Heart left ventricle (tissue), 16 donors: ENCODE data around the gene PRRX2. TPM values are rescaled to one million over a fixed set of nuclear protein-coding genes. Genes with fewer than 3 reads are reported as not detected.

Experiments used
- ATAC-seq, 4 donors: fragments of 200-7000 bp; cut with Tn5 transposase; one replicate each; pipeline ENCODE4 v1.9.1; 2020 to 2022; ENCODE audit warnings: moderate library complexity in 4 of 4, mild to moderate bottlenecking in 3 of 4, moderate number of reproducible peaks in 1 of 4
- DNase-seq, 5 donors: peaks; one replicate each; pipeline ENCODE4 v3.0.0-alpha.2; 2020
- H3K27ac ChIP-seq, 12 donors: fragments of 200-600 bp; sonication (generic) in 4 of 12; one replicate each; pipeline versions ENCODE4 v1.5.0 to v1.8.0; 2016 to 2022; ENCODE audit warnings: mild to moderate bottlenecking in 2 of 12
- H3K27me3 ChIP-seq, 9 donors: fragments of 200-600 bp; sonication (generic) in 2 of 9; one replicate each; pipeline versions ENCODE4 v1.5.1 to v1.8.0; 2016 to 2022; ENCODE audit warnings: mild to moderate bottlenecking in 3 of 9
- H3K36me3 ChIP-seq, 9 donors: fragments of 200-600 bp; sonication (generic) in 2 of 9; one replicate each; pipeline versions ENCODE4 v1.5.0 to v1.8.0; 2018 to 2022; ENCODE audit warnings: mild to moderate bottlenecking in 2 of 9
- H3K4me1 ChIP-seq, 12 donors: fragments of 200-600 bp; sonication (generic) in 4 of 12; one replicate each; pipeline versions ENCODE4 v1.5.0 to v1.8.0; 2016 to 2022; ENCODE audit warnings: mild to moderate bottlenecking in 3 of 12
- H3K4me3 ChIP-seq, 12 donors: fragments of 200-600 bp; sonication (generic) in 4 of 12; one replicate each; pipeline versions ENCODE4 v1.5.0 to v1.8.0; 2017 to 2022; ENCODE audit warnings: mild to moderate bottlenecking in 9 of 12, moderate library complexity in 4 of 12
- H3K9me3 ChIP-seq, 12 donors: fragments of 200-600 bp; sonication (generic) in 4 of 12; one replicate each; pipeline versions ENCODE4 v1.5.0 to v1.8.0; 2016 to 2022; ENCODE audit warnings: mild to moderate bottlenecking in 1 of 12
- POLR2A ChIP-seq, 2 donors: fragments of 450-650 bp; IDR thresholded peaks; one replicate each; pipeline ENCODE4 v1.6.1; 2017; ENCODE audit warnings: antibody characterized with exemption in 2 of 2, mild to moderate bottlenecking in 2 of 2, moderate library complexity in 2 of 2
- WGBS, 4 donors: extraction: QIAGEN DNeasy Blood & Tissue Kit in 2 of 4; methylation state at CpG; one replicate each; pipeline versions ENCODE4 v1.1.5 to v1.1.7; 2013 to 2018; 5-methylcytosine and 5-hydroxymethylcytosine counted together
- intact Hi-C, 10 donors: fragments of 100-400 bp; cut with DNase I; formaldehyde crosslinking; loops; one replicate each; pipeline versions ENCODE4 v1.11.1 to v1.14.2; 2022
- polyA plus RNA-seq, 2 donors: library from polyadenylated mRNA; stranded (reverse); fragments of 200-250 nt; gene quantifications; one replicate each; pipeline ENCODE4 v1.2.3, GENCODE V29; 2013
- total RNA-seq, 9 donors: library from RNA; depleted of rRNA in 2 of 9; stranded (reverse); fragments of >200 nt in 2 of 9; fragmentation: NEBNext Ultra II Directional in 3 of 9; extraction: Animal tissue kit (Norgen Biotek cat#: 25700) in 3 of 9; gene quantifications; one replicate each; pipeline versions ENCODE4 v1.1.0 to v1.2.4, GENCODE V29; 2016 to 2023
- TF ChIP-seq, protein P1 (sequence below), 12 donors: fragments of 200-600 bp; sonication (generic) in 4 of 12; IDR thresholded peaks; one replicate each; pipeline versions ENCODE4 v1.5.0 to v1.8.0; 2018 to 2022; ENCODE audit warnings: antibody characterized with exemption in 12 of 12, mild to moderate bottlenecking in 5 of 12
- donor health status: ischemic (EF 13 %, LVEDD 7.1; RV severe dilation, severe dysfunction).
- donor health status: healthy with polysubstance abuse.
- donor health status: DM: no; HTN: yes; CAD: no.
- donor health status: DM: no; HTN: no; CAD: no.
- donor health status: ischemic (EF 25% LVEDD 6.9; RV normal size, moderate dysfunction).
- donor health status: ischemic (EF 25% LVEDD 5.7; RV mildly dilated, moderate dysfunction).
- donor health status: healthy.
- donor health status: DM: yes; HTN: yes; CAD: no.
- donor health status: ischemic (EF 35%, LVEDD 5.7; RV mildly dilated, moderate dysfunction).
- donor health status: nonischemic (EF 11% LVEDD 7.7; RV severe dilation, severe dysfunction).
- donor health status: DM: yes; HTN: yes; CAD: no.
- donor health status: PGD.
- donor health status: ischemic (EF 29% LVEDD 5.4; RV normal size, mild dysfunction).
- donor health status: nonischemic (EF 23%, LVEDD 6.1; RV moderate dilation, normal function).

The PRRX2 gene
- total and polyA plus RNA-seq, 11 donors: 0.22 to 1.5 (median 0.75) TPM; not detected in 1

- Histone ChIP-seq H3K4me1 (peaks cover 0 to 18% (median 6%) of the 10 kb centered on the region in 12 donors), H3K4me3 (peak overlapping the region in 5 of 12 donors; percentile 3 to 38 (median 30)), H3K9me3 (no peaks in the 10 kb centered on the region), H3K36me3 (no peaks in the 10 kb centered on the region), H3K27me3 (peaks cover 0 to 11% (median 0%) of the 10 kb centered on the region in 9 donors), H3K27ac (peak overlapping the region in 5 of 12 donors; percentile 31 to 52 (median 42))
- 19 to 25% (median 20%) methylated on average over 19 to 23 of the region's 23 CpGs for WGBS, 4 donors
- intact Hi-C loops: loop anchor here in 4 of 10 donors (1.0 to 10.0 kb wide), 4 partner anchors 57 to 84 kb away; partner anchors contain the start of gene ASB6 (in 3 of the 4)
- TF ChIP-seq, protein P1, sequence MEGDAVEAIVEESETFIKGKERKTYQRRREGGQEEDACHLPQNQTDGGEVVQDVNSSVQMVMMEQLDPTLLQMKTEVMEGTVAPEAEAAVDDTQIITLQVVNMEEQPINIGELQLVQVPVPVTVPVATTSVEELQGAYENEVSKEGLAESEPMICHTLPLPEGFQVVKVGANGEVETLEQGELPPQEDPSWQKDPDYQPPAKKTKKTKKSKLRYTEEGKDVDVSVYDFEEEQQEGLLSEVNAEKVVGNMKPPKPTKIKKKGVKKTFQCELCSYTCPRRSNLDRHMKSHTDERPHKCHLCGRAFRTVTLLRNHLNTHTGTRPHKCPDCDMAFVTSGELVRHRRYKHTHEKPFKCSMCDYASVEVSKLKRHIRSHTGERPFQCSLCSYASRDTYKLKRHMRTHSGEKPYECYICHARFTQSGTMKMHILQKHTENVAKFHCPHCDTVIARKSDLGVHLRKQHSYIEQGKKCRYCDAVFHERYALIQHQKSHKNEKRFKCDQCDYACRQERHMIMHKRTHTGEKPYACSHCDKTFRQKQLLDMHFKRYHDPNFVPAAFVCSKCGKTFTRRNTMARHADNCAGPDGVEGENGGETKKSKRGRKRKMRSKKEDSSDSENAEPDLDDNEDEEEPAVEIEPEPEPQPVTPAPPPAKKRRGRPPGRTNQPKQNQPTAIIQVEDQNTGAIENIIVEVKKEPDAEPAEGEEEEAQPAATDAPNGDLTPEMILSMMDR (IDR thresholded peaks at IDR 0.05): peak; percentile 85 to 96 (median 92)
- no peak for TF ChIP-seq POLR2A (IDR thresholded peaks at IDR 0.05)
- ATAC-seq (peak; percentile 78 to 95 (median 89)), DNase-seq (peak; percentile 75 to 86 (median 78))
Measured at GRCh38 chr9:129726322-129727160, 61.1 kb downstream of the PRRX2 start.

DNA sequence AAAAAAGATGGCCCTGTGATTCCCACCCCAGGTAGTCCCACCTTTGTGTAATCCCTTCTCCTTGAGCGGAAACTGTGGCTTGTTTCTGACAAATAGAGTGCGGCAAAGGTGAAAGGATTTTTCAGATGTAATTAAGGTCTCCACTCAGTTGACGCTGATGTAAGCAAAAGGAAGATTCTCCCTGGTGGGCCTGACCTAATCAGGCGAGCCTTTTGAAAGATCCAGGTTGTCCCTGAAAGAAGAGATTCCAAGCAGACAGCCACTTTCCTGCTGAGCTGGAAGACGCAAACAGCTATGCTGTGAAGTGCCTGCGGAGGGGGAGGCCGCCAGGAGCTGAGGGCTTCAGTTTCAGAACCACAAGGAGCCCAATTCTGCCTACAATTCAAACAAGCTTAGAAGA, 63.3 kb downstream of the PRRX2 start:
- DNase-seq: no peak
- WGBS, 4 donors: 83 to 93% (median 91%) methylated on average over 7 of the region's 7 CpGs
- Histone ChIP-seq H3K4me1 (peaks cover 0 to 18% (median 6%) of the 10 kb centered on the region in 12 donors), H3K27ac (no peak overlapping the region), H3K9me3 (no peaks in the 10 kb centered on the region), H3K27me3 (peaks cover 0 to 11% (median 0%) of the 10 kb centered on the region in 9 donors), H3K4me3 (no peak overlapping the region), H3K36me3 (no peaks in the 10 kb centered on the region)
- TF ChIP-seq POLR2A (IDR thresholded peaks at IDR 0.05): no peak
- TF ChIP-seq, protein P1 (IDR thresholded peaks at IDR 0.05): no peak
- no peak for ATAC-seq
- intact Hi-C loops: loop anchor here in 4 of 10 donors (5.0 to 10.0 kb wide), 3 partner anchors 59 to 86 kb away; partner anchors contain the start of gene ASB6 (in 3 of the 4)

DNA sequence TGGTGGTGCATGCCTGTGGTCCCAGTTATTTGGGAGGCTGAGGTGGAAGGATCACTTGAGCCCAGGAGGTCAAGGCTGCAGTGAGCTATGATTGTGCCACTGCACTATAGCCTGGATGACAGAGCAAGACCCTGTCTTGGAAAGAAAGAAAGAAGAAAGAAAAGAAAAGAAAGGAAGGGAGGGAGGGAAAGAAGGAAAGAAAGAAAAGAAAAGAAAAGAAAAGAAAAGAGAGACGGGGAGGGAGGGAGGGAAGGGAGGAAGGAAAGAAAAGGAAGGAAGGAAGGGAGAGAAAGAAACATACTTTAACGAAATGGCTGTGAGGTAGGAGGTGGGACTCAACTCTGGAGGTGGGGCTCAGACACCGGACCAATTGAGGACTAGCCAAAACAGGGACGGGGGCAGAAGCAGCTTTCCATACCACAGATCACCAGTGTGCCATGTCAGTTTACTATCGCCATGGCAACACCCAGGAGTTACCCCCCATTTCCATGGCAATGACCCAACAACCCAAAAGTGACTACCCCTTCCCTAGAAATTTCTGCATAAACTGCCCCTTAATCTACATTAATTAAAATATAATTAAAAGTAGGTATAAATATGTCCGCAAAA, 66.1 kb downstream of the PRRX2 start:
- Histone ChIP-seq H3K9me3 (no peaks in the 10 kb centered on the region), H3K4me3 (no peak overlapping the region), H3K4me1 (peaks cover 0 to 7% (median under 1%) of the 10 kb centered on the region in 12 donors), H3K27ac (no peak overlapping the region), H3K27me3 (peaks cover 0 to 16% (median 0%) of the 10 kb centered on the region in 9 donors), H3K36me3 (no peaks in the 10 kb centered on the region)
- TF ChIP-seq POLR2A (IDR thresholded peaks at IDR 0.05): no peak
- TF ChIP-seq, protein P1 (IDR thresholded peaks at IDR 0.05): no peak
- WGBS, 4 donors: 38 to 49% (median 41%) methylated on average over 6 of the region's 6 CpGs
- no peak for ATAC-seq
- DNase-seq: no peak
- intact Hi-C loops: loop anchor here in 2 of 10 donors (5.0 to 10.0 kb wide), 2 partner anchors 84 to 87 kb away; partner anchors contain the start of gene ASB6 (in 1 of the 2)

GRCh38 chr9:129732100-129732499, 66.7 kb downstream of the PRRX2 start:
- WGBS, 4 donors: 61 to 74% (median 70%) methylated on average over 10 of the region's 10 CpGs
- peaks cover 0 to 17% (median 0%) of the 10 kb centered on the region in 9 donors for H3K27me3 ChIP-seq
- no peak overlapping the region for H3K4me3 ChIP-seq
- no peaks in the 10 kb centered on the region for H3K36me3 ChIP-seq
- no peak for TF ChIP-seq POLR2A (IDR thresholded peaks at IDR 0.05)
- TF ChIP-seq, protein P1 (IDR thresholded peaks at IDR 0.05): no peak
- intact Hi-C loops: loop anchor here in 2 of 10 donors (5.0 to 10.0 kb wide), 2 partner anchors 85 to 87 kb away; partner anchors contain the start of gene ASB6 (in 1 of the 2)
- no peaks in the 10 kb centered on the region for H3K9me3 ChIP-seq
- peaks cover 0 to 3% (median 0%) of the 10 kb centered on the region in 12 donors for H3K4me1 ChIP-seq
- no peak overlapping the region for H3K27ac ChIP-seq
- ATAC-seq (no peak), DNase-seq (no peak)
